Measurements from ENCODE around the gene MRPS35. TPM values are rescaled to one million over a fixed set of nuclear protein-coding genes. Genes with fewer than 3 reads are reported as not detected.

MRPS35 gene
- total RNA-seq, 4 donors from 2014 or later, result 50.8 to 74.0 (median 57.5) TPM

GRCh38 chr12:27778206-27778605, 67.6 kb downstream of the MRPS35 start:
- no peaks in the 10 kb centered on the region for H3K9me3 ChIP-seq
- intact Hi-C loops (cut with DNase I), result no loop called here
- no peak for DNase-seq
- no peaks in the 10 kb centered on the region for H3K27me3 ChIP-seq
- no peak overlapping the region for H3K27ac ChIP-seq
- H3K4me3 ChIP-seq (replicated peaks in 1 of 3), result no peak overlapping the region
- WGBS, 2 donors, result 66 to 77% methylated on average over 1 of the region's 1 CpG
- TF ChIP-seq POLR2A (IDR thresholded peaks at IDR 0.05) (no peak), CTCF (IDR thresholded peaks at IDR 0.05) (no peak)
- H3K36me3 ChIP-seq, result no peaks in the 10 kb centered on the region
- H3K4me1 ChIP-seq, result peaks cover 18% of the 10 kb centered on the region in 2 donors

GRCh38 chr12:27779416-27779919, 68.8 kb downstream of the MRPS35 start:
- intact Hi-C loops (cut with DNase I), result no loop called here
- peak; percentile 3 to 14 for DNase-seq
- peaks cover 18% of the 10 kb centered on the region in 2 donors for H3K4me1 ChIP-seq

GRCh38 chr12:27779920-27780611, 69.4 kb downstream of the MRPS35 start, which contains the start of the genes KLHL42 and MANSC4:
TSS of gene KLHL42 (plus strand) at chr12:27780233. CDS start at chr12:27780331, 98 bp downstream.
TSS of gene MANSC4 (minus strand) at chr12:27780236. CDS start at chr12:27771276, 8,960 bp downstream.
- Histone ChIP-seq H3K4me1 (peaks cover 18% of the 10 kb centered on the region in 2 donors), H3K36me3 (no peaks in the 10 kb centered on the region), H3K4me3 (replicated peaks in 1 of 3) (peak within 1 kb of the TSS; percentile 9 to 87 (median 70)), H3K27me3 (no peaks in the 10 kb centered on the region), H3K27ac (peak within 1 kb of the TSS; percentile 85 to 90 (median 88)), H3K9me3 (no peaks in the 10 kb centered on the region)
- WGBS, 2 donors, result 0 to 2% methylated on average over 11 to 15 of the region's 92 CpGs
- peak; percentile 60 to 67 for DNase-seq
- TF ChIP-seq CTCF (IDR thresholded peaks at IDR 0.05), result peak in 1 of 6 experiments; percentile 2
- peak in 1 of 2 donors; percentile 64 for TF ChIP-seq POLR2A (IDR thresholded peaks at IDR 0.05)
- intact Hi-C loops (cut with DNase I), result no loop called here

More at GRCh38 chr12:27779416-27779919, 68.8 kb downstream of the MRPS35 start:
- H3K4me3 ChIP-seq (replicated peaks in 1 of 3), result peak overlapping the region; percentile 9 to 87 (median 70)
- 5 to 7% methylated on average over 20 to 34 of the region's 36 CpGs for WGBS, 2 donors
- H3K9me3 ChIP-seq, result no peaks in the 10 kb centered on the region
- no peaks in the 10 kb centered on the region for H3K36me3 ChIP-seq
- H3K27ac ChIP-seq, result peak overlapping the region; percentile 85 to 90 (median 88)
- TF ChIP-seq CTCF (IDR thresholded peaks at IDR 0.05), result no peak
- TF ChIP-seq POLR2A (IDR thresholded peaks at IDR 0.05), result no peak
- H3K27me3 ChIP-seq, result no peaks in the 10 kb centered on the region

- intact Hi-C loops (cut with DNase I), result no loop called here
- Histone ChIP-seq H3K4me1 (peaks cover 18% of the 10 kb centered on the region in 2 donors), H3K27me3 (no peaks in the 10 kb centered on the region), H3K27ac (peak overlapping the region; percentile 85 to 90 (median 88)), H3K9me3 (no peaks in the 10 kb centered on the region), H3K36me3 (no peaks in the 10 kb centered on the region), H3K4me3 (replicated peaks in 1 of 3) (peak overlapping the region; percentile 9 to 87 (median 70))
- DNase-seq, result peak; percentile 72 to 73
- 5 to 12% methylated on average over 11 to 19 of the region's 27 CpGs for WGBS, 2 donors
- TF ChIP-seq POLR2A (IDR thresholded peaks at IDR 0.05) (peak in 1 of 2 donors; percentile 14), CTCF (IDR thresholded peaks at IDR 0.05) (no peak)
These were observed 70.2 kb downstream of the MRPS35 start for GRCh38 chr12:27780612-27781408.
